ENCODE data around the gene SUSD2.

SUSD2 gene

DNA sequence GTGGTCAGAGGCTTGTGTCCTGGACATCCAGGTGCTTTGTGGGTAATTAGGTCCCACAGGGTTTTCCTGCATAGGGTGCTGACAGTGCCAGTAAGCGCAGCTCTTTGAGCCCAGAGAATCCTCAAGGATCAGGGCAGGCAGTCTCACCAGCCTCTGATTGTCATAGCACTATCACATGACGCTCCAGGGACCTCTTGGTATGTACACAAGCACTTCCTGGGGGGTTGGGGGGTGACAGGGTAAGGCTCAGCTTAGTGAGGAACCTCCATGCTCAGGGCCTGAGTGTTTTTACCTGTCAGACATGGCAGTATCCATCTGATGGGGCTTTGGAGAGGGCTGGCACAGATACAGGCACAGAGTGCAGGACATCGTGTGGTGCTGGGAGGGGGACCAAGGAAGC, 27.9 kb upstream of the SUSD2 start:
- no peak for DNase-seq

DNA sequence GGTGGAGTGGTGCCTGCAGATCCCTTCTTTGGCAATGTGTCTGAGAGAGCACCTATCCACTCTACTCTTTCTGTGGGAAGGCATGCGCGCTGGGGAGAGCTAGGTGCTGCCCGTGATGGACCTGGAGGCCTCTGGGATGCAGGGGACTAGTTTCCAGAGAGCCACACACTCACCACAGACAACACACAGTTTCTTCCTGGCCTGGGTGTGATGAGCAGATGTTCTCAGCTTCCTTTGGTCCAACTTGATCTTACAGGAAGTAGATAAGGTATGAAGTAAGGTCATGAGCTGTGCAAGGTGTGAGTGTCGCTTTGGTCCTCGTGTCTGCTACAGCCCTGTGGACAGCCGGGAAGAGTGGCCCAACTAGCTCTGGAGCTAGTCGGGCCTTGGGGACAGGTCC, 27.3 kb upstream of the SUSD2 start:
- DNase-seq, result no peak

DNA sequence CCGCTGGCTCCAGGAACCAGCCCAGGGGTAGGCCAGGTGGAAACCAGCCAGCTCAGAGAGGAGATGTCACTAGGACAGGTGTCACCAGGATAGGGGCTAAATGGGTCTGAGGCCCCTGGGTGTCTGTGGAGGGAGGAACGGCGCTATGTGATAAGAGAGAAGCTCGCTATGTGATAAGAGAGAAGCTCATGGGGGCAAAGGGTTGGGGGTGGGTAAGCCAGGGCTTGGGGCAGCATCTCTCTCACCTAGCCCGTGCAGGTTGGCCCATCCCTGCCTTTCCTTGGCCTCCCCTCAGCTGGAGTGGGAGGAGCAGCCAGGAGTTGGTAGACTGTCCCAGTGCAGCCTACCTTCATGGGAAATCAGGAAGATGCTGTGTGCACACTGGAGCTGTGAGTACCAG, 26.5 kb upstream of the SUSD2 start:
- no peak for DNase-seq

DNA sequence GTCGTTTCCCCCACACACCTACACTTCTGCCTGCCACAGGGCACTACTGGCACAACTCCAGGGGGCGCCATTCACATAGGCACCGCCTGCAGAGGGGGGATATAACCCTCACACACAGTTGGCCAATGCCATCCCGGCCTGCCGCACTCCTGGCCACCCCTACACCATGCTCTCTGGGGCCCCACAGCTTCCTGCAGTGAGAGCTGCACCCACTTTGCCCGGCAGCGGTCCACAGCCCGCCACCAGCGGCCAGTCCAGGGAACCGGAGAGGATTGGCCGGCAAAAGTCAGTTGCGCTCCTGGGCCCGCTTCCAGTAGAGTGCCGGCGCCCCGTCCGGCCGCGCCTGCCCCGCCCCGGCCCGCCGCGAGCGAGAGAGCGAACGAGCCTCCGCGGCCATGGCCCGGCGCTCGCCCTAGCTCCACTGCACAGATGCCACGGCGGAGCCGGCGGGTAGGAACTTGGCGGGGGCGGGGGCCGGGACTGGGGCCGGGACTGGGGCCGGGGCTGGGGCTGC, 25.6 kb upstream of the SUSD2 start:
- DNase-seq, result peak; percentile 62

DNA sequence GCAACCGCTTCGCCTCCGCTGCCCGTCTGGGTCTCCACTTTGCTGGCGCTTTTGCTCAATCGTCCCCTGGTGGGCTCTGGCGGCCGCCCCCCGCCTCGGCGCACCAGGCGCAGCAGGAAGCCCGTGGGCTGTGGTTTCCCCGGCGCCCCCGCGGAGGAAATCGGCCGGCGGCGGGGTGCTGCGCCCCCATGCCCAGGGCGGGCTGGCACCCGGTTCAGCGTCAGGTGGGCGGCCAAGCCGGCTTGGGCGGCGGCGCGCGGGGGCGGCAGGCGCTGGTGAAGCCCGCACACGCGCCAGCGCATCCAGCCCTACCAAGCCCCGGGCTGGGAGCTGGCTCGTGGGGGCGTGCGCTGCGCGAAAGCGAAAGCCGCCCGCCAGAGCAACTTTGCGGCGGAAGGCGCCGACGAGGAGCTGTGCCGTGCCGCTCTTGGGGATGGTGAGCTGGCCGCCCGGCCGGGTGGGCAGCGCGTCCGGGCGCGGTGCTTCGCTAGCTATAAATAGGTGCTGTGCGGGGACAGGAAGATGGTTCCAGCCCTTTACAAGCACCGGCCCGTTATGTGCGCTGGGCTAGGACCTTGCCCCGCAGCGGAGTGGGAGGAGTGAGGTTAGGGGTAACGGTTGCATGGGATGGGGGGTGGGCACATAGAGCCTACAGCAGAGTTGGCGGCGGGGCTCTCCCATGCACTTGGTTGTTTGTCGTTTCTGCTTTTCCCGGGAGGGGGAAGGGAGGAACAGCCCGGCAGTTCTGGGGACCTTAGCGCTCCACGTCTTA, 25.0 kb upstream of the SUSD2 start:
- no peak for DNase-seq

GRCh38 chr22:24156913-24157821, 24.1 kb upstream of the SUSD2 start:
- DNase-seq, result peak; percentile 61

DNA sequence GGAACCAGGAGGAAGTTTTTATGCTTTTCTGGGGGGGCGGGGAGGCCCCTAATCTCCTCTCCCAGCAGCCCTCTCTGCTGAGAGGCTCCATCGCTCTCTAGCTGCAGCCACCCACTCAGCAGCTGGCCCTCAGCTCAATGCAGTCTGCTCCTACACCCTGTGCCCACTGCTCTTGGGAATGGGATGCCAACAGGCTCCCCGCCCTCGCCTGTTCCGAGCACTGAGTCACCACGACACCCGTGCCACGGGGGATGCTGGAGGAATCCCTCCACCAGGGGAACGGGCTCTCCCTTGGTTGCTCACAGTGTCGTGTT, 23.5 kb upstream of the SUSD2 start:
- no peak for DNase-seq

- no peak for DNase-seq
These were observed 21.6 kb upstream of the SUSD2 start for GRCh38 chr22:24159650-24160049.

- DNase-seq, result no peak
These were observed 20.7 kb upstream of the SUSD2 start for GRCh38 chr22:24160546-24160945.

GRCh38 chr22:24161485-24161884, 19.8 kb upstream of the SUSD2 start:
- no peak for DNase-seq

DNA sequence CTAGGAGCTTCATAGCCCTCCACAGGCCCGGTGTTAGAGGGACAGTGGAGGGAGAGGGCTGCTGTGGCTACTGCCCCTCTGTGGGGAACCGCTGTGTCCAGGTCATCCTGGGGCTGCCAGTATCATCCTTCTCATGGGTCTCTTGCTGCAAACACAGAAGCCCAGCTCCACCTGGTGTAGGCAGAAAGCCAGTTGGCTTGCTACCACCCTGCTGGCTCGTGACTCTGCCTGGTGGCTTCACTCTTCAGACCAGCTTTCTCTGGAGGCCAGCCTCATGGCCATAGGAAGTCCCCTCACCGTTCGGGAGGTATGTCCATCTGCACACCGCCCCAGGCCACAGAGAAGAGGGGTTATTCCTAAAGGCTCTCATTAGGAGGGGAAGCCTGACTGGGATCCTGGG, 19.4 kb upstream of the SUSD2 start:
- no peak for DNase-seq

- DNase-seq, result no peak
These were observed 18.9 kb upstream of the SUSD2 start for GRCh38 chr22:24162436-24162835.

DNA sequence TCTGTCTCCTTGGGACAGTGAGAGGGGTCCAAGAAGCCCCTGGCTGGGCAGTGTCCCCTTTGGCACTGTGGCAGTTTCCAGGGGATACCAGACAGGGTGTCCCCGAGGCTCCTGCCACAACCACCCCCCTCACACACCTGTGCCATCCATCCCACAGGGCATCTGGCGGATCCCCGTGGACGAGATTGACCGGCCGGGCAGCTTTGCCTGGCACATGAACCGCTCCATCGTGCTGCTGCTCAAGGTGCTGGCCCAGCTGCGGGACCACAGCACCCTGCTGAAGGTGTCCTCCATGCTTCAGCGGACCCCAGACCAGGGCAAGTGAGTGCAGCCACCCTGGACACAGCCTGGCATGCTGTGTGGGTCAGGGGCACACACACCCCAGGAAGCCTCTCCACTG, 17.0 kb upstream of the SUSD2 start:
- no peak for DNase-seq

DNA sequence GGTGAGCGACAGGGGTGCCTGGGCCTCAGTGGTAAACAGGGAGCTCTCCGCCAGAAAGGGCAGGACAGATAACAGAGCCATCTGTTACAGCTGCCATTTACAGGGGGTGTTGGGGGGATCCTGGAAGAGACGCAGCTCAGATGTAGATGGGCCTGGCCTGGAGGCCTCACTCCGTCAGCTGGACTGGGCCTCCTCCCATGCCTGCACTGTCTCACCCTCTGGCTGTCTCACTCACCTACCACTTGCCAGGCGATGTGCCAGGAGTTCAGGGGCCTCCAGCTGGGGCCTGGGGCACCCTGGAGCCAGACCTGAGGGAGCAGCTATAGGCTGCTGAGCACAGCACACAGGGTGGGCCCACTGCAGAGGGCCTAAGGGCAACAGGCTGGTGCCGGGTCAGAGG, 16.3 kb upstream of the SUSD2 start:
- no peak for DNase-seq

DNA sequence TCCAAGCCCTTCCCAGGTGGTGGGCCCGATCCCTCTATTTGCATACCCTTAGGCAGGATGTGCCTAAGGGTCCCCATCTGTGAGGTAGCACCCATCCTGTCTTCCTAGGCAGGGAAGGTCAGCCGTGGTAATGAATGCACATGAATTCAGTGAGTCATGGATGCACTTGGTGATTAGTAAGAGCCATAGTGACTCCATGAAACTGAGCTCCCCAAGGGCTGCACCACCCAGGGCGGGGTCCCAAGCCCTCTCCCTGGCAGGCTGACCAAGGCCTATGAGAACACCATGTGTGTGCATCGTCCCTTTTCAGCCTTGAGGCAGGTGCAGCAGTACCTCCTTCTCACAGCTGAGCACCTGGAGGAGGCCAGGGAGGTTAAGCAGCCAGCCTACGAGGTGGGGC, 15.6 kb upstream of the SUSD2 start:
- no peak for DNase-seq

- no peak for DNase-seq
These were observed 14.5 kb upstream of the SUSD2 start for GRCh38 chr22:24166811-24167210.

DNA sequence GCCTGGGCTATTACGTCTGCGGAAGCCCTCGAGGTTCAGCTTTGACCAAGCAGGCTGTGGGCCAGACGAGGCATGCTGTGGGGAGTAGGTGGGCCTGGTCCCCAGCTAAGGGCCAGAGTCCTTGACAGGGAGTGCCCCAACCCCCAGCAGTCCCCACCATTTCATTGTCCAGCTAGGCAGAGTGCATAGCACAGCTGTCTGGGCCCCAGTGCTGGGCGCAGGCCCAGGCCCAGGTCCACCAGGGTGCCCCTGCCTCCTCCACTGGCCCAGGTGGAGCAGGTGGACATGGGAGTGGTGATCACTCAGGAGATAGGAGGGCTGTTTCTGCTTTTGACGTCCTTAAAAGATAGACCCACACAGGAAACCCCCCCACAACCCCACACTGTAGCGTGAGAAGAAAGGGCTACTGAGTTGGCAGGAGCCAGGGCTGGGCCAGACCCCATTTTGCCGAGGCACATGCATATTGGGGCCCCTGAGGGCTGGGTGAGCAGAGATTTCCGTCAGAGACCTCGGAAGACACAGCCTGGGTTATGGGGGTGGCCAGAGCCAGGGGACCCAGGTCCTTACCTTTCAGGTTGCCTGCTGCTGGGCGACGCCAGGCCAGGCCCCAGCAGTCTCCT, 11.7 kb upstream of the SUSD2 start:
- no peak for DNase-seq

- no peak for DNase-seq
These were observed 11.1 kb upstream of the SUSD2 start for GRCh38 chr22:24170188-24170587.

DNA sequence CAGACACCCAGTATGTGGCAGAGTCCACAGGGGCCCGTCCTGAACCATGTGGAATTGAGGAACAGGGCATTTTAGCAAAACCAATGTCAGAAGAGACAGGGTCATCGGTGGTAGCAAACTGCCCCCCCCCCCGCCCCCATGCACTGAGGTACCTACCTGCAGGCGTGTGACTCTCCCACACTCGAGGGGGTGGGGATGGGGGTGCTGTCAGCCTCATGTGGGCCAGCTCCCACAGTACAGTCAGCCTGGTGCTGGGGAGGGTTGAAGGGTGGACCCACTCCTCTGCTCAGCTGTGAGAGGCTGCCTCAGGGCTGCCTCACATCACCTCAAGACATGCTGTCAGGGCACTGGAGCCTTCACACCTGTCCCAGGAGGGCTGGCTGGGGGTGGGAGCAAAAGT, 10.7 kb upstream of the SUSD2 start:
- no peak for DNase-seq

DNA sequence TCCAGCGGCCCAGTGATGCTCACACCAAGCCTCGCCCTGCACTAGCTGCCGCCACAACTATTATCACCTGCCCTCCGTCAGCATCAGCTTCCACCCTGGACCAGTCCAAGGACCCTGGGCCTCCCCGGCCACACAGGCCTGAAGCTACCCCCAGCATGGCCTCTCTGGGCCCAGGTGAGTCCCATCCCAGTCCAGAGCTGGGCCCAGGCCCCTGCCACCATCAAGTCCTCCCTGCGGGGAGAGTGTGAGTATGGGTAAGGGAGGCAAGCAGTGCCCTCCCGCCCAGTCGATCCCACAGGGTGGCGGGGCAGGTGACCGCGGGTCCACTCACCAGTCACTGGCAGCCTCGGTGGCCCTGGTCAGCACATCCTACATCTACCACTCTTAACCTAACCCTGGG, 9.5 kb upstream of the SUSD2 start:
- no peak for DNase-seq

DNA sequence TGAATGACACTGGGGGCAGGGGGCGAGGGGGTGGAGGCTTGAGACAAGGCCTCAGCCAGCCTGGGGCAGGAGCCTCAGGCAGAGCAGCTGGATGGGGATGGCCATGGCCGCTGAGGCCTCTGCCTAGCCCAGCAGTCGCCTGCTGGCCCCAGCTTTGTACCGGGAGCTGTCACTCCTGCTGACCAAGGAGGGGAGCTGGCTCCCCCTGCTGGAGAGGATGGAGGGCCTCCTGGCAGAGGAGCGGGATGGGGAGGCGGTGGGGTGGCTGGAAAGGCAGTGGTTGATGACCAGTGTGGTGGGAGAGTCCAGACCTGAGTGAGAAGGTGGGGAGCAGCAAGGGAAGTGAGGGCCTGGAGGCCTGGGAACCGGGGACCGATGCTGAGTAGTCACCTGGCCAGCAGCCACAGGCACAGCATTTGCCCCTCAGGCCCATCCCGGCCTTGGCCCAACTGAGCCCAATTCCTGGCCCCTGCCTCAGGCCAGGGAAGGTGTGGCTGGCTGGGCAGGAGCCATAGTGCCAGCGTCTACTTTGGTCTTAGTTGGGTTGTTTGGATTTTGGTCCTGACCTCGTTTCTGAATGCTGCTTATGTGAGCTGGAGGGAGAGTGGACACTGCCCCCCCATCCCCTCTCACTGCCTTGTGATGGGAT, 6.0 kb upstream of the SUSD2 start:
- no peak for DNase-seq

DNA sequence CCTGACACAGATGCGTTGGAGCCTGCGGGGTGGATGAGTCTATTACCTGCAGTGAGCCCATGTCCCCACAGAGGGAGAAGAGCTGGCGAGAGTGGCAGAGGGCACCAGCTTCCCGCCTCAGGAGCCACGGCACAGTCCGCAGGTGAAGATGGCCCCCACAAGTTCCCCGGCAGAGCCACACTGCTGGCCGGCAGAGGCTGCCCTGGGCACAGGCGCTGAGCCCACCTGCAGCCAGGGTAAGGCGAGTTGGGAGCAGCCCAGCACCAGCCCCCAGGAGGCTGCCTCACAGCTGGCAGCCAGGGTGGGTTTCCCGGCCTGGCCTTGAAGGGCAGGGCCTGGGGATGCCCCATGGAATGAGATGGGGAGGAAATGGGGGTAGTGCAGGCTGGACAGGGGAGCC, 5.2 kb upstream of the SUSD2 start:
- no peak for DNase-seq

GRCh38 chr22:24176630-24177029, 4.7 kb upstream of the SUSD2 start:
- no peak for DNase-seq
